OCI-LY1 (cell line): ENCODE results near the gene MED13L.

Source experiments
- CTCF ChIP-seq: fragments of 200-600 bp; sonication (generic), shearing (Covaris generic); IDR thresholded peaks from 2 replicates; pipeline ENCODE4 v1.5.1; 2017; ENCODE audit warnings: mild to moderate bottlenecking, antibody characterized with exemption, low read length, moderate library complexity, mixed read lengths
- EZH2 ChIP-seq: fragments of 200-600 bp; sonication (generic), shearing (Covaris generic); IDR thresholded peaks from 2 replicates; pipeline ENCODE4 v1.8.0; 2017; ENCODE audit warnings: borderline replicate concordance, mixed run types, mild to moderate bottlenecking, antibody characterized with exemption, low read length, moderate library complexity, mixed read lengths

GRCh38 chr12:116066381-116067230 is 210.9 kb downstream of the MED13L start:
- TF ChIP-seq CTCF, result peak; percentile 93
- TF ChIP-seq EZH2, result no peak
